Kidney (tissue), 14 donors: ENCODE results near the gene ASB2. TPM values are rescaled to one million over a fixed set of nuclear protein-coding genes. Genes with fewer than 3 reads are reported as not detected.

Experiments used
- DNase-seq, 5 donors: peaks; one replicate each; pipeline ENCODE4 v3.0.0-alpha.2; 2013 to 2020
- FAIRE-seq: peaks from 2 replicates; lab custom pipeline; 2012; peaks lifted over from hg19 to GRCh38; lab: Jason Lieb, UNC
- H3K27ac ChIP-seq, 2 donors: one replicate each; pipeline ENCODE4 v1.7.0; 2013; ENCODE audit warnings: low read depth in 2 of 2, low read length in 2 of 2, inconsistent platforms in 1 of 2
- H3K27me3 ChIP-seq: one replicate; pipeline ENCODE4 v1.7.1; 2013; ENCODE audit warnings: low read length, inconsistent platforms; ENCODE audit not compliant: control insufficient read depth, insufficient read depth
- H3K36me3 ChIP-seq, 3 donors: one replicate each; pipeline versions ENCODE4 v1.7.0 to v1.7.1; 2013; ENCODE audit warnings: low read length in 3 of 3, control low read depth in 1 of 3, inconsistent platforms in 1 of 3; ENCODE audit not compliant: insufficient read depth in 3 of 3, control insufficient read depth in 2 of 3
- H3K4me1 ChIP-seq, 3 donors: one replicate each; pipeline versions ENCODE4 v1.7.0 to v1.7.1; 2013; ENCODE audit warnings: low read length in 3 of 3, inconsistent platforms in 1 of 3, low read depth in 1 of 3; ENCODE audit not compliant: control insufficient read depth in 2 of 3, insufficient read depth in 2 of 3
- H3K4me3 ChIP-seq, 3 donors: one replicate each; pipeline versions ENCODE4 v1.7.0 to v1.8.1; 2013; ENCODE audit warnings: low read length in 3 of 3, control low read depth in 1 of 3, inconsistent platforms in 1 of 3
- H3K9ac ChIP-seq, 3 donors: one replicate each; pipeline versions ENCODE4 v1.7.0 to v1.7.1; 2013; ENCODE audit warnings: low read length in 3 of 3, control low read depth in 1 of 3, inconsistent platforms in 1 of 3
- H3K9me3 ChIP-seq, 3 donors: one replicate each; pipeline versions ENCODE4 v1.7.0 to v1.7.1; 2013; ENCODE audit warnings: low read length in 3 of 3, control low read depth in 1 of 3, inconsistent platforms in 1 of 3; ENCODE audit not compliant: control insufficient read depth in 2 of 3, insufficient read depth in 1 of 3
- intact Hi-C: fragments of 100-400 bp; cut with DNase I; formaldehyde crosslinking; loops from one replicate; pipeline ENCODE4 v1.11.1; 2022
- polyA plus RNA-seq: library from polyadenylated mRNA; stranded (reverse); fragments of 350-450 nt; fragmentation: Illumina TruSeq; extraction: RNeasy Lipid Tissue Mini Kit (QIAGEN cat#74804); gene quantifications from one replicate; pipeline ENCODE4 v1.2.3, GENCODE V29; 2014; ENCODE audit warnings: low read depth, low replicate concordance; ENCODE audit not compliant: insufficient read depth
- total RNA-seq: library from RNA; stranded (reverse); fragmentation: NEBNext Ultra II Directional; extraction: Animal tissue kit (Norgen Biotek cat#: 25700); gene quantifications from one replicate; pipeline ENCODE4 v1.2.1, GENCODE V29; 2021
- TF ChIP-seq, protein P1 (sequence below): IDR thresholded peaks from 3 replicates; pipeline ENCODE4 v1.5.1; 2012; ENCODE audit warnings: mild to moderate bottlenecking, moderate library complexity, borderline replicate concordance; ENCODE audit not compliant: insufficient read depth; ENCODE audit errors: extremely low read depth
- donor health status: control.
- donor health status: control.
- donor health status: control.
- donor health status: control.
- donor health status: control.
- donor health status: DM: yes; HTN: yes; CAD: no.
- donor health status: Normal renal cell carcinoma (clear cell type).

The ASB2 gene
- total and polyA plus RNA-seq, 2 donors from 2014 or later, result 0.97 to 3.7 TPM

DNA sequence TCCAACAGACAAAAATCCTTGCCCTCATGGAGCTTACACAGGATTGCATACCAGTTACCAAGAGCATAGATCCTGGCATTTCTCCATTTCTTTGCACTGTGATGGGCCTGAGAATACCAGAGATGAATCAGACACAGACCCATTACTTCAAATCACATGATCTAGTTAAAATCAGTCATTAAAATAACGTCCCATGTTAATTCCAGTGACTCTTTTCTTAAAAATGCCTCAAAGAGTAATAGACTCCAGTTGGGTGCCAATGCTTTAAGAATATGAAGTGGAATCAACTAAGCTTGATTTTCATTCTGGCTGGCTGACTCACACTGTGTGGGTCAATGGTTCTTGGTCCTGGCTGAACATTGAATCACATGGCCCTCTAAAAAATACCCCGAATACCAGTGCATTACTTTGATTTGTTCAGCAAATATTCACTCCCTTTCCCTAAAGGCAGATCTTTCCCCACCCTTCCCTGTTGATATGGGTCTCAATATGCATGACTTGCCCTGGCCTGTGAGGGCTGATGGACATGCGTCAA is 11.0 kb downstream of the ASB2 start:
- TF ChIP-seq, protein P1, sequence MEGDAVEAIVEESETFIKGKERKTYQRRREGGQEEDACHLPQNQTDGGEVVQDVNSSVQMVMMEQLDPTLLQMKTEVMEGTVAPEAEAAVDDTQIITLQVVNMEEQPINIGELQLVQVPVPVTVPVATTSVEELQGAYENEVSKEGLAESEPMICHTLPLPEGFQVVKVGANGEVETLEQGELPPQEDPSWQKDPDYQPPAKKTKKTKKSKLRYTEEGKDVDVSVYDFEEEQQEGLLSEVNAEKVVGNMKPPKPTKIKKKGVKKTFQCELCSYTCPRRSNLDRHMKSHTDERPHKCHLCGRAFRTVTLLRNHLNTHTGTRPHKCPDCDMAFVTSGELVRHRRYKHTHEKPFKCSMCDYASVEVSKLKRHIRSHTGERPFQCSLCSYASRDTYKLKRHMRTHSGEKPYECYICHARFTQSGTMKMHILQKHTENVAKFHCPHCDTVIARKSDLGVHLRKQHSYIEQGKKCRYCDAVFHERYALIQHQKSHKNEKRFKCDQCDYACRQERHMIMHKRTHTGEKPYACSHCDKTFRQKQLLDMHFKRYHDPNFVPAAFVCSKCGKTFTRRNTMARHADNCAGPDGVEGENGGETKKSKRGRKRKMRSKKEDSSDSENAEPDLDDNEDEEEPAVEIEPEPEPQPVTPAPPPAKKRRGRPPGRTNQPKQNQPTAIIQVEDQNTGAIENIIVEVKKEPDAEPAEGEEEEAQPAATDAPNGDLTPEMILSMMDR, result no peak
- intact Hi-C loops, result no loop called here
- Histone ChIP-seq H3K27me3 (no peaks in the 10 kb centered on the region), H3K27ac (no peak overlapping the region), H3K36me3 (no peaks in the 10 kb centered on the region), H3K9me3 (no peaks in the 10 kb centered on the region), H3K9ac (no peak overlapping the region), H3K4me1 (peaks cover 0 to 12% (median 0%) of the 10 kb centered on the region in 3 donors), H3K4me3 (no peak overlapping the region)
- FAIRE-seq, result no peak
- no peak for DNase-seq

DNA sequence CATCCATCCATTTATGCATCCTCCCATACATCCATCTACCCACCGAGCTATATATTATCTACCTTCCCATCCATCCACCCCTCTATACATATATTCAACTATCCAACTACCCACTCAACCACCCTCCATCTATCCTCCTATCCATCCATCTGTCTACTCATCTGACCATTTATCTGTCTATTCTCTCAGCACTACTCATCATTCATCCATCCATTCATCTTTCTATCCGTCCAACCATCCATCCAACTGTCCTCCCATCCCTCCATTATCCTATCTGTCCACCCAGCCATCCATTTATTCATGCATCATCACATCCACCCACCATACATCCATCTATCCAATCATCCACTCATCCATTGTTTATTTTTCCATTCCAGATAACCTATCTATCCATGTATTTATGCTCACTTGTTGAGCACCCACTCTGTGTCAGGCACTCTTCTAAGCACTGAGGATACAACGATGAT is 11.5 kb downstream of the ASB2 start:
- H3K36me3 ChIP-seq, result no peaks in the 10 kb centered on the region
- DNase-seq (no peak), FAIRE-seq (no peak)
- no peak overlapping the region for H3K9ac ChIP-seq
- H3K9me3 ChIP-seq, result no peaks in the 10 kb centered on the region
- peaks cover 0 to 12% (median 0%) of the 10 kb centered on the region in 3 donors for H3K4me1 ChIP-seq
- intact Hi-C loops, result no loop called here
- H3K27me3 ChIP-seq, result no peaks in the 10 kb centered on the region
- no peak overlapping the region for H3K27ac ChIP-seq
- H3K4me3 ChIP-seq, result no peak overlapping the region
- TF ChIP-seq, protein P1, result no peak

DNA sequence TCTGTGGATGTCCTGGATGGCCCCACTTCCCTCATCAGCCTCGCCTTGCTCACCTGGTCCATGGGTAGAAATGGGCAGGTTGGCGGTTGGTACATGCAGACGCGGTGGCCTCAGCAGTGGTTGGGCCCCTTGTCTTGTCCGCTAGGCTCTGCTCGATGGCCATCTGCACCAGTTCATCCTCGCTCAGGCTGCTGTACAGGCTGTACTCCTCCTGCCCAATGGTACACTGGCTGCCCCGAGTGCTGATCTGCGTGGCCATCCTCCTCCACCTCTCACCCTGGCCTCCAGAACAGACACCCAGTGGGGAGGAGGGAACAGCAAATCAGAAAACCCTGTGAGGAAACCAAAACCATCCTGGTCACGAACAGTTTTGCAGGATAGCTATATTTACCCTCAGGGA is 12.1 kb downstream of the ASB2 start:
- Histone ChIP-seq H3K9me3 (no peaks in the 10 kb centered on the region), H3K27ac (no peak overlapping the region), H3K27me3 (no peaks in the 10 kb centered on the region), H3K9ac (no peak overlapping the region), H3K4me3 (no peak overlapping the region), H3K4me1 (peaks cover 0 to 12% (median 0%) of the 10 kb centered on the region in 3 donors), H3K36me3 (no peaks in the 10 kb centered on the region)
- TF ChIP-seq, protein P1, result no peak
- intact Hi-C loops, result no loop called here
- DNase-seq, result peak in 1 of 5 donors; percentile 49
- FAIRE-seq, result no peak
